SK-N-SH (cell line): ENCODE measurements around the gene TSC1.

Experiments
- EP300 ChIP-seq, 2 experiments: IDR thresholded peaks; 2 replicates each; pipeline versions ENCODE4 v1.4.0 to v1.6.1; 2012; ENCODE audit warnings: borderline replicate concordance in 1 of 2, low read depth in 1 of 2, low read length in 1 of 2
- POLR2AphosphoS5 ChIP-seq: IDR thresholded peaks from 2 replicates; pipeline ENCODE4 v1.6.1; 2012; ENCODE audit warnings: low read depth, low read length

- TF ChIP-seq EP300 (IDR thresholded peaks at IDR 0.05; ENCODE audit: borderline replicate concordance in 1 of 2, low read depth in 1 of 2, low read length in 1 of 2) (no peak), POLR2AphosphoS5 (no peak)
These were observed 85.7 kb downstream of the TSC1 start for GRCh38 chr9:132858751-132859150.
